Measurements from ENCODE around the gene ALAD.
"Not testable (repeated sequence)": the region's sequence is repeated elsewhere in the genome, so short reads cannot be mapped to it uniquely, and the experiment has no call there.

ALAD gene

DNA sequence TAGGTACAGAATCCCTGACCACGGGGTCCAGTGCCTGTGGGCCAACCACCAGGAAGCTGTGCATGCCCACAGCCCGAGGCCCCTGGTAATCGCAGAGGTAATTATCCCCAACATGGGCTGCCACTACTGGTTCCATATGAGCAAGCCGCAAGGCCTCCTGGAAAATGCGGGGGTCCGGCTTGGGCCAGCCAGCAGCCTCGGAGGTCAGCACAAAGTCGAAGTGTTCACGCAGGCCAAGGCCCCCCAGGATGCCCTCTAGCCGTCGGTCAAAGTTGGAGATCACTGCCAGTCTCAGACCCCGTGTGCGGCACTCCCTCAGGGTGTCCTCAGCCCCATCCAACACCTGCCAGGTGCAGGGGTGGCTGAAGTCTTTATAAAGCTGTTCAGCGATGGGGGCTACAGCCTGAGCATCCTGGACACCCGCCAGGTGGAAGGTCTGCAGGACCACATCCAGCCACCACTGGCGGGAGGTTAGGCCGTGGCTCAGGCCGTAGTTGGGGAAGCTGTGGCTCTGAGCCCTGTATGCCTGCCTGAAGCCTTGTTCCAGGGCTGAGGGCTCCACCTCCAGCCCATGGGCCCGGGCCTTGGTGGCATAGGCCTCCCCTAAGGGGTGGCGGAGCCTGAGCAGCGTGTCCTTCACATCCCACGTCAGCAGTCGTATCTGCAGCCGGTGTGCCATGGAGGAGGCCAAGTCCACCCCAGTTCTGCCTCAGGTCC lies 27.2 kb downstream of the ALAD start:
- DNase-seq (ENCODE audit: low spot score) = no peak

DNA sequence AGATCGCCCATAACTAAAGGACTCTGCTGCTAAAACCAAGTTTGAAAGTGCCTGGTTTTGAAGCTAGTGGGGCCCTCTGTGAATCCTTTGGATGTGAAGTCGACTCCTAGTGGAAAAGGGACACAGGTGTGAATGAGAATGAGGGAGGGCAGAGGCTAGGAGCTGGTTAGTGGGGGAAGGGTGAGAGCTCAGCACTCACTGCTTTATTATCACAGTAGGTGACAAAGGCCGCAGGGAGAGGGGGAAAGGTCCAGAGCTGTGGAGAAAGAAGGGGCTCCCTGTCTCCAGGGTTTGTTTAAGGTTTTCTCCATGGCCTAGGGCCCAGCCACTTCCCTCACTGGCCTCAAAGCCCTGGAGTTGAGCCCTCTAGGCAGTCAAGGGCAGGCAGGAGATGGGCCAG lies 27.8 kb downstream of the ALAD start:
- no peak for DNase-seq (ENCODE audit: low spot score)

DNA sequence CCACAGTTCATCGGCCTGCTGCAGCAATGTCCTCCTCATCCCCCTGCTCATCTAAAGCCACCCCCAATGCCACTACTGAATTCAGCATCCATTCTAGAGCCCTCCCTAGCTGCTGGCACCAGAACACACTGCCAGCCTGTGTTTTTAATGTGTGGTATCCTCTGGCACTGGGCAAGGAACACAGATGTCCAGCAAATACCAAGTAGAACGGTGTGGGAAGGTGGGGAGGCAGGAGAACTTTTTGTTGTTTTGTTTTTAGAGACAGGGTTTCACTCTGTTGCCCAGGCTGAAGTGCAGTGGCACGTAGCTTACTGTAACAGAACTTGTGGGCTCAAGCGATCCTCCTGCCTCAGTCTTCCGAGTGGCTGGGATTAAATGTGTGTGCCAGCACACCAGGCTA lies 29.0 kb downstream of the ALAD start:
- no peak for DNase-seq (ENCODE audit: low spot score)

DNA sequence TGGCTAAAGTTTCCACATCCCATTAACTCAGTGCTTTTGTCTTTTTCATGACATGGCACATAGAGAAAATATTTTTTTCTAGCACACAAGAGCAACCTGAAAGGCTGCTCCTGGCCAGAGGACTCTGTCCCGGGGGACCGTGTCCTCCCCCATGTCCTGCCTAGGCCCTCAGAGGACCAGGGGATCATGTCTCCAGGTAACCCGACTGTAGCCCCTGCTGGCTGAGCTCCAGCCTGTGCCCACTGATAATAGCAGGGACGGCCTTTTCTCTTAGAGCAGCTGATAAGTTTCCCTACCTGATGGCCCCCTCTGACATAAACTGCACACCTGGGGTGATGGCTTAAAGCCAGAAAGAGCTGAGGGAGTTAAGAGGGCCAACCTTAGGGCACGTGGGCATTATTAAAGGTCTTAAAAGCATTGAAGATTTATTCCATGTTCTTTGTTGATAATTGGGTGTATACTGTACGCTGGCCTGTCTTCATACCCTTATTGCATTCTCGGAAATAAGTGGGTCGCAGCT lies 30.2 kb downstream of the ALAD start:
- DNase-seq (ENCODE audit: low spot score) = no peak

DNA sequence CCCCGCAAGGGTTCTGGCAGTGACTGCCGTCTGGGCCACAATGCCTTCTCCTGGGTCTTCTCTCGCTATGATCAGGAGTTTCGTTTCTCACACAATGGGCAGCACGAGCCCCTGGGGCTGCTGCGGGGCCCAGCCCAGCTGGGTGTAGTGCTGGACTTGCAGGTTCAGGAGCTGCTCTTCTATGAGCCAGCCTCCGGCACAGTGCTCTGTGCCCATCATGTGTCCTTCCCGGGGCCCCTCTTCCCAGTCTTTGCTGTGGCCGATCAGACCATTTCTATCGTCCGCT lies 31.3 kb downstream of the ALAD start:
- DNase-seq (ENCODE audit: low spot score) = no peak

DNA sequence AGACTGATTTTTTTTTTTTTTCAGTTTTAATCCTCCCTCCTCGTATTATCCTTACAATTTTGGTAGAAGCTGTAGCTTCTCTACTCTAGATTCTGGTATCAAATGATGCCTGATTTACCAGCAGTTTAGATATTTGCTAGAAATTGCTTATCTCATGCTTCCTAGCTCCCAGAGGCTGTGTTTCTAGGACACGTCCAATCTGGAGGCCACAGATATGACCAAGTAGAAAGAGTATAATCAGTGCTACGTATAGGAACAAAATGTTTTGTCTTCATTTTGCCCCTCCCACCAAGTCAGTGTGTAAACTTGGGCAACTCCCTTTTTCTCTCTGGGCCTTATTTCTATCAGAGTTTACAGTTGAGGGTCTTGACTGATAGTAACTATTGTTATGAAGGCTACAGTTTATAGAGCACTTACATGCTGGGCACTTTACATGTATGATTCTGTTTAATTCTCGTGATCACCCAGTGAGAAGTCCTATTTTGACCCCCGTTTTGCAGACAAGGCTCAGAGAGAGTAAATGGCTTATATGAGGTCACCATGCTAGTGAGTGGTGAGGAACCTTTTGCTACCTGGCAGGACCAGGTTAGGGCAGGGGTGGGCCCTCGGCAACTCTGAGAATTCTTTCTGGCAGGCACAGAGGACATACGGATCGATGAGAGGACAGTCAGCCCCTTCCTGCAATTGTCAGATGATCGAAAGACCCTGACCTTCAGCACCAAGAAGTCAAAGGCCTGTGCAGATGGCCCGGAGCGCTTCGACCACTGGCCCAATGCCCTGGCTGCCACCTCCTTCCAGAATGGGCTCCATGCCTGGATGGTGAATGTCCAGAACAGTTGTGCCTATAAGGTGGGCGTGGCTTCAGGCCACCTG lies 31.9 kb downstream of the ALAD start:
- DNase-seq (ENCODE audit: low spot score) = peak; percentile 45

DNA sequence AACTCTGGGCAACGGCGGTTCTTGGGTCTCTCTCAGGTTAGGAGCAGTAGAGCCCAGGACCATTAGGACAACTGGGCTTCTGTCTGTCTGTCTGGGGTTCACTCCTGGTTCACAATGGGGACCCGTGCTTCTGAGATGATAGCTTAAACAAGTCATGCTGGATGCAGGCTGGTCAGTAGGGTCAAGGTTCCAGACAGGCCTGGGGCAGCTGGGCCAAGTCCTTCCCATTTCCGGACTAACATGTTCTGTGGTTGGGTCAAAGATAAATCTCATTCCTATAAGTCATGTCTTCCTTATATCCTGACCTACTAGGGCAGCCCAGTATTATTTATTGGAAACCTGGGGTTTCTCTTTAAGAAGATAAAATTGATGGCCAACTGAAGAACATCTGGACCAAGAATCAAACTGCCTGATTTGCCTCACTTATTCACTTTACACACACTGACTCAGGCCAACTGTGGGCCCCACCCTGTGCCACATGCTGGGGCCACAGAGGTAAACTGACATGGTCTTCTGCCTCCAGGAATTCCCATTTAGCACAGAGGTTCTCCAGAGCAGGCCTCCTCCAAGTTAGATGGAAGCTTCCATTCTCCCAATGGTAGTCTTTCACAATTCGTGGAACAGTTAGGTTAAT lies 32.6 kb downstream of the ALAD start:
- peak; percentile 32 for DNase-seq (ENCODE audit: low spot score)

DNA sequence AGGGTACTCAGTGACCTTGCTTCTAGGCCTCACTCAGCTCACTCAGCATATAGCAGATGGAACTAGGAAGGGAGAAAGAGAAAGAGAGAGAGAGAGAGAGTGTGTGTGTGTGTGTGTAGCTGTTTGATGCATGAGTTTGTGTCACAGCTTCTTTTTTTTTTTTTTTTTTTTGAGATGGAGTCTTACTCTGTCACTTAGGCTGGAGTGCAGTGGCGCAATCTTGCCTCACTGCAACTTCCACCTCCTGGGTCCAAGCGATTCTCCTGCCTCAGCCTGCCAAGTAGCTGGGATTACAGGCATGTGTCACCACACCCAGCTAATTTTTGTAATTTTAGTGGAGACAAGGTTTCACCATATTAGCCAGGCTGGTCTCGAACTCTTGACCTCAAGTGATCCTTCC lies 35.4 kb downstream of the ALAD start:
- not testable (repeated sequence) for DNase-seq (ENCODE audit: low spot score)

DNA sequence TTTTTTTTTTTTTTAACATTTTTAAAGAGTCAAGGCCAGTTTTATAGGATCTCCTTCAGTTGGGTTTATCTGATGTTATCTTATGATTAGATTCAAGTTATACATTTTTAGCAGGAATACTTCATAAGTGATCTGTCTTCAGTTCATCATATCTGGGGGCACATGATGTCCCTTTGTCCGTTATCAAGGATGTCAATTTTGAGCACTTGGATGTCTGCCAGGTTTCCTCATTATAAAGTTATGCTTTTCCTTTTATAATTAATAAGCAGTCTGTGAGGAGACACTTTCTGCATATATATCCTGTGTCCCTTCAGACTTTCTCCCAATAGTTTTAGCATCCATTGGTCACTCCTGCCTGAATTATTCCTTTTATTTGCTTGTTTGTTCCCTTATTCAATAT lies 36.1 kb downstream of the ALAD start:
- peak; percentile 48 for DNase-seq (ENCODE audit: low spot score)

DNA sequence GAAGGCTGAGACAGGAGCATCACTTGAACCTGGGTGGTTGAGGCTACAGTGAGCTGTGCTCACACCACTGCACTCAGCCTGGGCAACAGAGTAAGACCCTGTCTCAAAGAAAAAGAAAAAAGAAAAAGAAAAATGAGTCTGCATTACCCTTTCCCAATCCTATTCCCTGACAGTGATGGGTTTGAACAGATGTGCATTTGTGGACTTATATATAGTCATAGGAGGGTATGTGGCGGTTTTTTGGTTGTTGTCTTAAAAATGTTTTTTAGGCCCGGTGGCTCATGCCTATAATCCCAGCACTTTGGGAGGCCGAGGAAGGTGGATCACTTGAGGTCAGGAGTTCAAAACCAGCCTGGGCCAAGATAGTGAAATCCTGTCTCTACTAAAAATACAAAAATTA lies 37.7 kb downstream of the ALAD start:
- DNase-seq (ENCODE audit: low spot score) = no peak

DNA sequence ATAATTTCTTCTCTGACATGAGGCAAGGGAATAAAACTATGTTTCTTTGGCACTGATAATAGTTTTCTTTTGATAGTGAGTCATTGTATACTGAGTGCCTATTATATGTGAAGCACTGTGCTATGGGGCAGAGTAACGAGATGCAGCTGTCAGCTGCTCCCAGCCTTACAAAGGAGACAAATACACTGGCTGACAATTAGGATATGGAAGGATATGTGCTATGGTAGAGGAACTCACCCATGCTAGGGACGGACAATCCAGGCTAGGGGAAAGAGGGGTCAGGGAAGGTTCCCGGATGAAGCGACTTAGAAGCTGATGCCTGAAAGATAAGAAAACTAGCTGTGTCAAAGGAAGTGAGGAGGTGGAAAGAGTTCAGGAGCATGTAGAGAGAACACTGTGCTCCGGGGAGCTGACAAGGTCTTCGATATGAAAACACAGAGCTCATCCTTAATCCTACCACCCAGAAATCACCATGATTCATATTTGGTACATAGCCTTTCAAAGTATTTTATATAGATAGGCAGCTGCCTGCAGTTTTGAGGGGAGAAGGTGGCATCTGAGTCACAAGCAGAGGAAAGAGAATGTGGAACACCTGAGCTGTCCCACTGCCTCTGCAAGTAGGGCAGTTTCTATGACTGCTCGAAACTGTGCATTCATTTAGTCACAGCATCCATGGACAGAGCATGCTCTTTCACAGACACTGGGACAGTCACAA lies 39.6 kb downstream of the ALAD start:
- DNase-seq (ENCODE audit: low spot score) = no peak

DNA sequence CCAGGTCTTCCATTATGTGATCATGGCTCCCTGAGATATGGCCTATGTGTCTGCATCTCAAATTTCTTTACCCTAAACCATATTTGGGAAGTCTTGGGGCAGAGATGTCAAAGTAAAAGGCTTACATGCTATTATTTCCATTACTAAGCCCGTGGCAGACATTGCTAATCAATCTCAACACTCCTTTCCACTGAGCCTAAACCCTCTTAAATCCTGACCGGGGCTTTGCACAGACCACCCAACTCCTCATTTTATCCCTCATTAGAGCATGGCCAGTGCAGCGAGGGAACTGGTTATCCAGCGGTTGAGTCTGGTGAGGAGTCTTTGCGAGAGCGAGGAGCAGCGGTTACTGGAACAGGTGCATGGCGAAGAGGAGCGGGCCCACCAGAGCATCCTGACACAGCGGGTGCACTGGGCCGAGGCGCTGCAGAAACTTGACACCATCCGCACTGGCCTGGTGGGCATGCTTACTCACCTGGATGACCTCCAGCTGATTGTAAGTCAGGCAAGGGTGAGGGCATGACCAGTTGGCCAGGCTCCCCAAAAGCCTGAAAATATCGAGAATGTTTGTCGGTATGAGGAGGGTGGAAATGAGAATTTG lies 40.7 kb downstream of the ALAD start:
- no peak for DNase-seq (ENCODE audit: low spot score)

DNA sequence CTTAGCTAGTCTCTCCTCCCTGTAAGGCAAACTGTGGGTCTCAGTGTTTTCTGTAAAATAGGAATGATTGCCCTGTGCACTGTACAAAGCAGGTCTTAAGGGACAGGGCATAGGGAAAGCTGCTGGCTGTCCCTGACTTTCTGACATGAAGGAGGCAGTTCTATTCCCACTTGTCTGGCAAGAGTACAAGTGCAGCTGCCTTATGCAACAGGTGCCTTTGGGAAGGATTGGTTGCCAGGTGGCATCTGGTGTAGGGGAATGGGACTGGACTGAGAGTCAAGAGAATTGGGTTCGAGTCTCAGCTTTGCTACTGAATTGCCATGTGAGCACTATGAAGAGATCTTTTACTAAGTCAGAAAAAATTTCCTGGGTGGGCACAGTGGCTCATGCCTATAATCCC lies 41.7 kb downstream of the ALAD start:
- no peak for DNase-seq (ENCODE audit: low spot score)

DNA sequence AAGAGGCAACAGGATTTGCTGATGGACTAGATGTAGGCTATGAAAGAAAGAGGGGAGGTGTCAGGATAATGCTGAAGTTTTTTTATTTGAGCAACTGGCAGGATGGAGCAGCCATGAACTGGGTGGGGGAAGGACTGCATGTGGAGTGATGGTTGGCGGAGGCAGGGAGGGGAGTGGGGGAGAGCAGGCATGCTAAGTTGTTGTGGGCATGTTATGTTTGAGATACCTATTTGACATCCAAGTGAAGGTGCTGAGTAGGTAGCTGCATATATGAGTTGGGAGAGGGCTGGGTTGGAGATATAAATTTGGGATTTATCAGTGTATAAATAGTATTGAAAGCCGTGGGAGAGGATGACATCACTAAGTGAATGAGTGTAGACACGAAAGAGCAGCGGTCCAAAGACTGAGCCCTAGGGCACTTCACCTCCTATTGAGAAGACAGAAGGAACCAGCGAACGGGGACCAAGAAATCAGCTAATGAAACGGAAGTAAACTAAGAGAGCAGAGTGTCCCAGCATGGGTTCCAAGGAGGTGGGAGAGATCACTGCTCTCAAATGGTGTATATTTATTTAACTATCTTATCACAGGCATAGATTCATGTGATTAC lies 44.3 kb downstream of the ALAD start:
- DNase-seq (ENCODE audit: low spot score) = no peak

DNA sequence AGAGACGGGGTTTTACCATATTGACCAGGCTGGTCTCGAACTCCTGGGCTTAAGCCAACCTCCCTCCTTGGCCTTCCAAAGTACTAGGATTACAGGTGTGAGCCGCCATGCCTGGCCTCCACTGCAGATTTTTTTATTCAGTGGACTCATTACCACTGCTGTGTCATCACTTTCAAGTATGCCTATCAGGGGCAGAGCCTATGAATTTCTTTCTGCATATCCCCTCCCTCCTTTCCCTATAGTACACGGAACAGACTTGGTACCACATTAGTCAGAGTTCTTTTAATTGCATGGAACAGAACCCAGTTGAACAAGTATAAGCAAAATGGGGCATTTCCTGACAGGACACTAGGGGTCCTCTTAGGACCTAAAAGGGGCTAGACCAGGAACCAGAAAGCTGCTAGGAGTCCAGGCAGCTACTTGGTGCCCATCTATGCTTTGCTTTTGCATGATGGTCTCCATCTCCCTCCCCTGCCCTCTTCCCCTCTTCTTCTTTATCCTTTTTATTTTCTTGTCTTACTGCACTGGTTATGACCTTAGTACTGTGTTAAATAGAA lies 46.0 kb downstream of the ALAD start:
- no peak for DNase-seq (ENCODE audit: low spot score)

DNA sequence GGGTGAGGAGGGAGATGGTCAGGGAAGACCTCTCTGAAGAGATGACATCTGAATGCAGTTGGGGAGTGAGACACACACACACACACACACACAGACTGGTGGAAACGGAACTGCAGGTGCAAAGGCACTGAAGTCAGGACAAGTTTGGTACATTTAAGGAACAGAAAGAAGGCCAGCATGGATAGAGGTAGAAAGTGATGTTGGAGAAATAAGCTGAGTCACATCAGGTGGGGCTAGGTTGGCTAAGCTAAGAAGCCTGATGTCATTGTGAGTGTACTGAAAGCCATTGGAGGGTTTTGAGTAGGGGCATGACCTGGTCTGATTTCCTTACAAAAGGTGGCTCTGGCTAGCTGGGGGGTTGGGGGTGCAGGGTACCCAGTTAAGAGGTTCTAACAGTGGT lies 48.7 kb downstream of the ALAD start:
- DNase-seq (ENCODE audit: low spot score) = peak; percentile 77

DNA sequence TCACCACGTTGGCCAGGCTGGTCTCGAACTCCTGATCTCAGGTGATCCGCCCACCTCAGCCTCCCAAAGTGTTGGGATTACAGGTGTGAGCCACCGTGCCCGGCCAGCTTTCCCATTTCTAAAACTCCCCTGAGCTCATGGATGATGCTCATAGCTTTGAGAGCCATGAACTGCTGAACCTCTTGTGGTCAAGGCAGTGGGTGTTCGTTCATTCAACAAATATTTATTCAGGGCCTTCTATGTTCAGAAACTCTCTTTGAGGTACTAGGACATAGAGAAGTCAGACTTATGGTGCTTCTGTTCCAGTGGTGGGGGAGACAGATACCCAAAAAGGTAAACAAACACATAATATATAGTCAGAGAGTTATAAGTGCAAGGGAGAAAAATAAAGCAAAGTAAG lies 49.1 kb downstream of the ALAD start:
- no peak for DNase-seq (ENCODE audit: low spot score)

DNA sequence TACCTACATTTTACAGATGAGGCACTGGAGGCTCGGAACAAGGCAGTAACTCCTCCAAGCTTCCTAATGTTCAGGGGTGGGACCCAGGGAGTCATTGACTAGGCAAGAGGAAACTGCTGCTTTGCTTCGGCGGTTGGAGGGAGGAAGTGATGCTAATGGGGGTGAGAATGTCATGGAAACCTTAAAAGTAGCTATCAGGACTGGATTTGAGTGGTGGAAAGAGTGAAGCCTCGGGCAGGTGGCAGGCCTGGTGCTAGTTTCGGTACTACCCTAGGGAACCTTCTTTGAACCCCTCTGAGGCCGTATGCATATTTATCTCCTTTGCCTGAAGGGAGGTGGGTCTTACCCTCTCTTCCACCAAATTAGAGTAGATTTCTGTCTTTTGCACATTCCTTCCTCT lies 50.1 kb downstream of the ALAD start:
- no peak for DNase-seq (ENCODE audit: low spot score)

DNA sequence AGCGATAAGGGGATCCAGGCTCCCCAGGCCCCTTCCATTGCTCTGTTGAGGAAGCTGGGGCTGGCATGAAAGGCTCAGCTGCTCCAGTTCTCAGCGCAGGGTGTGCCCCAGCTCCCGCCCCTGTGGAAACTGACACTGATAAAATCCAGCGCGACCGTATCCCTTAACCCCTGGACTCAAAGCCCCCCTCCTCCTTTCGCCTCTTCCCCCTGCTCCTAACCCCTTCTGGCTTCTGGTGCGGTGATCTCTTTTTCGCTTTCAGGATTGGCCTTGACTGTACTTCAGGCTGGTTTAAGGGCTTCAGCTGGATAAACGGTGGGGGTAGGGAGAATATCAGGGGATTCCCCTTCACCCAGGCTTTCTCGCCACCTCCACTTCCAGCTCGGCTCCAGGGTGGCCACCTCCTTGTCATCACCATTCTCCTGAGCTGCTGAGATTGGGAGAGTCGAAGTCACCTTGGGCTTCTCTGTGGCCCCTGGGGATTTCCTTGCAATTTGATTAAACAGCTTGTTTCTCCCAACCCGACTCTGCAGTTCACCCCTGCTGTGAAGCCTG lies 50.9 kb downstream of the ALAD start:
- DNase-seq (ENCODE audit: low spot score) = peak; percentile 40

DNA sequence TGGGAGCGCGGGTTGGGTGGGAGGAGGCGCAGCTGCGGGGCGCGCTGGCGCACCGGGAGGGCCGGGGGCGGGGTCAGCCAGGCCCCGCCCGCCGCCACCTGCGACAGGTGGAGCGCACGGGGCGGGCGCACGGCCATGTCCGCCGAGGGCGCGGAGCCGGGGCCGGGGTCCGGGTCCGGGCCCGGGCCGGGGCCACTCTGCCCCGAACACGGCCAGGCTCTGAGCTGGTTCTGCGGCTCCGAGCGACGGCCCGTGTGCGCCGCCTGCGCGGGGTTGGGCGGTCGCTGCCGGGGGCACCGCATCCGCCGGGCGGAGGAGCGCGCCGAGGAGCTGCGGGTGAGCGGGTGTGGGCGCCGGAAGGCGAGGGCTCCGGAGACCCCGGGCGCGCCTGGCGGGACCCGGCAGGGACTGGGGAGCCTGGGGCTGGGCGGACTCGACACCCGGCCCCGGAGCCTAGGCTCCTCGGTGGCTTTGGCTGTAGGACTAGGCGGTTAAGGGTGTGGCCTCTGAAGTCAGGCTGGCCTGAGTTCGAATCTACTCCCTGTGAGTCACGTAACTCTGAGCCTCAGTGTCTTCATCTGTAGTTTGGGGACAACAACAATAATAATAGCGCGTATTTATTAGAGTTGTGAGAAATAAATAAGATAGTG lies 51.5 kb downstream of the ALAD start, which contains the start of gene BSPRY:
TSS of gene BSPRY (plus strand) at position 97 of the 650 bp plus-strand sequence. CDS start at position 136, 39 bp downstream.
- DNase-seq (ENCODE audit: low spot score) = peak; percentile 75
